HG03280 (cell line): Measurements from ENCODE around the gene FZD10.

Experiments used
- ATAC-seq: cut with Tn5 transposase; IDR thresholded peaks from one replicate; pipeline ENCODE4 v1.9.1; 2021; ENCODE audit warnings: mild to moderate bottlenecking, moderate library complexity; ENCODE audit not compliant: unreplicated experiment

FZD10 gene

GRCh38 chr12:130162267-130162666 lies at the start of gene FZD10:
FZD10 (plus strand) TSS chr12:130162464; CDS start chr12:130162943, 479 bp downstream.
- no peak for ATAC-seq

GRCh38 chr12:130114952-130115351 lies 47.3 kb upstream of the FZD10 start:
- ATAC-seq: no peak

GRCh38 chr12:130115646-130116045 lies 46.6 kb upstream of the FZD10 start:
- no peak for ATAC-seq

- ATAC-seq: no peak
Measured at GRCh38 chr12:130116791-130117190, 45.5 kb upstream of the FZD10 start.

- ATAC-seq: no peak
Measured at GRCh38 chr12:130117233-130117632, 45.0 kb upstream of the FZD10 start.

GRCh38 chr12:130117701-130118100 lies 44.6 kb upstream of the FZD10 start:
- no peak for ATAC-seq

- ATAC-seq: no peak
Measured at GRCh38 chr12:130118181-130118580, 44.1 kb upstream of the FZD10 start.

- no peak for ATAC-seq
Measured at GRCh38 chr12:130119241-130119861, 42.9 kb upstream of the FZD10 start.

GRCh38 chr12:130120012-130120805 lies 42.1 kb upstream of the FZD10 start:
- no peak for ATAC-seq

GRCh38 chr12:130121226-130122000 lies 40.9 kb upstream of the FZD10 start:
- ATAC-seq: no peak

- no peak for ATAC-seq
Measured at GRCh38 chr12:130122356-130122755, 39.9 kb upstream of the FZD10 start.

- no peak for ATAC-seq
Measured at GRCh38 chr12:130124106-130124505, 38.2 kb upstream of the FZD10 start.

- no peak for ATAC-seq
Measured at GRCh38 chr12:130124605-130125244, 37.5 kb upstream of the FZD10 start.

GRCh38 chr12:130126023-130126432 lies 36.2 kb upstream of the FZD10 start:
- no peak for ATAC-seq

- ATAC-seq: no peak
Measured at GRCh38 chr12:130127532-130127911, 34.7 kb upstream of the FZD10 start.

GRCh38 chr12:130127912-130128789 lies 34.1 kb upstream of the FZD10 start:
- no peak for ATAC-seq

GRCh38 chr12:130128790-130129735 lies 33.2 kb upstream of the FZD10 start:
- no peak for ATAC-seq

- no peak for ATAC-seq
Measured at GRCh38 chr12:130130346-130130745, 31.9 kb upstream of the FZD10 start.

- ATAC-seq: no peak
Measured at GRCh38 chr12:130131025-130131424, 31.2 kb upstream of the FZD10 start.
